Measurements from ENCODE around the gene ADPRS.

ADPRS gene, protein sequence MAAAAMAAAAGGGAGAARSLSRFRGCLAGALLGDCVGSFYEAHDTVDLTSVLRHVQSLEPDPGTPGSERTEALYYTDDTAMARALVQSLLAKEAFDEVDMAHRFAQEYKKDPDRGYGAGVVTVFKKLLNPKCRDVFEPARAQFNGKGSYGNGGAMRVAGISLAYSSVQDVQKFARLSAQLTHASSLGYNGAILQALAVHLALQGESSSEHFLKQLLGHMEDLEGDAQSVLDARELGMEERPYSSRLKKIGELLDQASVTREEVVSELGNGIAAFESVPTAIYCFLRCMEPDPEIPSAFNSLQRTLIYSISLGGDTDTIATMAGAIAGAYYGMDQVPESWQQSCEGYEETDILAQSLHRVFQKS

DNA sequence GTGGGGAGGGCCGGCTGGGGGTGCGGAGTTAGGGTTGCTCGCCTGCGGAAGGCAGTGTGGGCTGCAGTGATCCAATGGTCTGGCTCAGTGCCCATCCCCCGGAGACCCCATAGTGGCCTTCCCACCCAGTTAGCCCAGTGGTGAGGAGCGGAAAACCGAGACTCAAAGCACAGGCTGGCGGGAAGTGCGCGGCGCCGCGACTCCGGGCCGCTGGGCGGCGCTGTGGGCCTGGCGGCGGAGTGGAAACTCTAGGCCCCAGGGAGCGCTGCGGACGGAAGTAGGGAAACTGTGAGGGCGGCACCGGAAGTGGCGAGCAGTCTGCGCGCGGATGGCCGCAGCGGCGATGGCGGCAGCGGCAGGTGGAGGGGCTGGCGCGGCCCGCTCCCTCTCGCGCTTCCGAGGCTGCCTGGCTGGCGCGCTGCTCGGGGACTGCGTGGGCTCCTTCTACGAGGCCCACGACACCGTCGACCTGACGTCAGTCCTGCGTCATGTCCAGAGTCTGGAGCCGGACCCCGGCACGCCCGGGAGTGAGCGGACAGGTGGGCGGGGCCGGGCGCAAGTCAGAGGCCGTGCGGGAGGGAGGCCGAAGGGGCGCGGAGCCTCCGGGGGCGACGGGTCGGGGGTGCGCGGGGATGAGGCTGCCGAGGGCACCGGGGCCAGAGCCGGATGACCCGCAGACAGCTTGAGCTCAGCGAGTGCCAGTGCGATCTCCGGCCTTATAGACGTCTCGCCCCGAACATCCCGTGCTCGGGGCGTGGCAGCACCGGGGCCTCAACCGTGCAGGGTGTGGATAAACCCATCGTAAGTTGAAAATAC lies at the start of gene ADPRS:
Gene ADPRS (plus strand): TSS at position 316 of the 816 bp plus-strand sequence. CDS start 13 bp downstream, at position 329.
- peaks cover 2% of the 10 kb centered on the region for H3K36me3 Mint-ChIP-seq
- peak within 1 kb of the TSS; percentile 76 for H3K27ac Mint-ChIP-seq
- no peaks in the 10 kb centered on the region for H3K9me3 Mint-ChIP-seq
- H3K27me3 Mint-ChIP-seq = peaks cover 7% of the 10 kb centered on the region
- peak within 1 kb of the TSS; percentile 91 for H3K4me3 Mint-ChIP-seq
- peaks cover 30% of the 10 kb centered on the region for H3K4me1 Mint-ChIP-seq

DNA sequence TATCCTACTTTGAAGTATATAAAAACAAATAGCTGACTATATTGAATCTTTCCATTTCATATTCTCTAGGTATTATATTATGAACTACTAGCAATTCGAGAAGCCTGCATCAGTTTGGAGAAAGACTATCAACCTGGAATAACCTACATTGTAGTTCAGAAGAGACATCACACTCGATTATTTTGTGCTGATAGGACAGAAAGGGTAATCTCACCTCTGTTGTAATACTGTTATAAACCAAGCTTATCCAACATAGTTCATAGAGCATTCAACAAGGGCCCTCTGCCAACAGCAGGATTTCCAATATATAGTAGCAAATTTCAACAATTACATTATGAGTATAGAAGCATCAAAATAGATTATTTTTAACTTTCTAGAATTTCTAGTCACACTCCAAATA lies 48.5 kb upstream of the ADPRS start:
- Mint-ChIP-seq H3K27ac (no peak overlapping the region), H3K27me3 (no peaks in the 10 kb centered on the region), H3K36me3 (peaks cover 12% of the 10 kb centered on the region), H3K4me3 (no peak overlapping the region), H3K4me1 (no peaks in the 10 kb centered on the region), H3K9me3 (no peaks in the 10 kb centered on the region)

GRCh38 chr1:36051821-36052220 lies 36.9 kb upstream of the ADPRS start:
- Mint-ChIP-seq H3K4me3 (no peak overlapping the region), H3K27ac (no peak overlapping the region), H3K36me3 (peaks cover 27% of the 10 kb centered on the region), H3K4me1 (no peaks in the 10 kb centered on the region), H3K9me3 (no peaks in the 10 kb centered on the region), H3K27me3 (no peaks in the 10 kb centered on the region)

- no peaks in the 10 kb centered on the region for H3K4me1 Mint-ChIP-seq
- no peaks in the 10 kb centered on the region for H3K9me3 Mint-ChIP-seq
- H3K36me3 Mint-ChIP-seq = peaks cover 16% of the 10 kb centered on the region
- no peak overlapping the region for H3K27ac Mint-ChIP-seq
- no peaks in the 10 kb centered on the region for H3K27me3 Mint-ChIP-seq
- H3K4me3 Mint-ChIP-seq = no peak overlapping the region
These were observed 34.7 kb upstream of the ADPRS start for GRCh38 chr1:36053978-36054377.

- H3K9me3 Mint-ChIP-seq = no peaks in the 10 kb centered on the region
- peaks cover 15% of the 10 kb centered on the region for H3K36me3 Mint-ChIP-seq
- no peaks in the 10 kb centered on the region for H3K4me1 Mint-ChIP-seq
These were observed 33.0 kb upstream of the ADPRS start for GRCh38 chr1:36055706-36056105.

GRCh38 chr1:36062315-36062714 lies 26.4 kb upstream of the ADPRS start:
- Mint-ChIP-seq H3K27me3 (no peaks in the 10 kb centered on the region), H3K27ac (no peak overlapping the region), H3K4me3 (no peak overlapping the region), H3K4me1 (no peaks in the 10 kb centered on the region), H3K36me3 (peaks cover 3% of the 10 kb centered on the region), H3K9me3 (no peaks in the 10 kb centered on the region)

More at GRCh38 chr1:36055706-36056105, 33.0 kb upstream of the ADPRS start:
- Mint-ChIP-seq H3K4me3 (no peak overlapping the region), H3K27me3 (no peaks in the 10 kb centered on the region), H3K27ac (no peak overlapping the region)

DNA sequence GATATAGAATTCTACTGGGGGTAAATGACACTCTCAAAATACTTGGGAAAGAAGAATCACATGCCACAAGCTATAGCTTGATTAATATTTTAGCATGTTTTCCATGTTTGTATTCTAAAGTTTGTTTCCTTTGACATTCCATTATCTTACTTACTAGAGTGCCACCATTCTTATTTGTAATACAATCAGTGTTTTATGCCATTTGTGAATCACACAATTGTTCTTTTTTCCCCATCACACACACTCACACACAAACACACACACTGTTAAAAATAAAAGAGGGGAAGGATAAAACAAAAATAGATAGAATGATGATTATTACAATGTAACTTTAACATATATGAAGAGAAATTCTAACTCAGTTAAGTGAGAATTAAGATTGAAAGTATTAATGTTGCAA lies 20.8 kb upstream of the ADPRS start:
- H3K36me3 Mint-ChIP-seq = peaks cover 1% of the 10 kb centered on the region
- no peaks in the 10 kb centered on the region for H3K9me3 Mint-ChIP-seq
- H3K4me1 Mint-ChIP-seq = no peaks in the 10 kb centered on the region
- H3K27ac Mint-ChIP-seq = no peak overlapping the region
- H3K27me3 Mint-ChIP-seq = no peaks in the 10 kb centered on the region
- H3K4me3 Mint-ChIP-seq = no peak overlapping the region

GRCh38 chr1:36068866-36069265 lies 19.8 kb upstream of the ADPRS start:
- Mint-ChIP-seq H3K27ac (no peak overlapping the region), H3K4me1 (no peaks in the 10 kb centered on the region), H3K36me3 (peaks cover 1% of the 10 kb centered on the region), H3K9me3 (no peaks in the 10 kb centered on the region), H3K4me3 (no peak overlapping the region), H3K27me3 (no peaks in the 10 kb centered on the region)

GRCh38 chr1:36070349-36070748 lies 18.3 kb upstream of the ADPRS start:
- Mint-ChIP-seq H3K27me3 (no peaks in the 10 kb centered on the region), H3K27ac (no peak overlapping the region), H3K36me3 (no peaks in the 10 kb centered on the region), H3K9me3 (no peaks in the 10 kb centered on the region), H3K4me3 (no peak overlapping the region), H3K4me1 (no peaks in the 10 kb centered on the region)

GRCh38 chr1:36076979-36077573 lies 11.6 kb upstream of the ADPRS start:
- H3K27ac Mint-ChIP-seq = no peak overlapping the region
- peaks cover 5% of the 10 kb centered on the region for H3K27me3 Mint-ChIP-seq
- no peaks in the 10 kb centered on the region for H3K36me3 Mint-ChIP-seq
- H3K9me3 Mint-ChIP-seq = no peaks in the 10 kb centered on the region
- H3K4me3 Mint-ChIP-seq = no peak overlapping the region
- H3K4me1 Mint-ChIP-seq = no peaks in the 10 kb centered on the region

DNA sequence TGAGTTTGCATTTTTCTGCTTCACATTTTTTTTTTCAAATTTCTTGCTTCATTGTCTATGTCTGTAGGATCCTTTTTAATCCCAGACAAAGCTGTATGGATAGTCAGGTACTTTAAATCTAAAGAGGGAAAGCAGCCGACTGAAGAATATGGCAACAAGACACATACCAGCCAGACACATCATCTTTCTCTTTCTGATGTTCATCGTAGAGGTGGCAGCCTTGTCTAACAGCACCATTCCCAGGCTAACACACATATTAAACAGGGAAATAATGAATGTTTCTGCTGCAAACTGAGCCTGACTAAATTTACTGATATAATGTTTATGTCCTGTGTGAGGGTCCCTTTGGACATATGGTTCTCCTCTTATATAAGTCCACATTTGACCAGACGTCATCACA lies 8.5 kb upstream of the ADPRS start:
- no peaks in the 10 kb centered on the region for H3K4me1 Mint-ChIP-seq

DNA sequence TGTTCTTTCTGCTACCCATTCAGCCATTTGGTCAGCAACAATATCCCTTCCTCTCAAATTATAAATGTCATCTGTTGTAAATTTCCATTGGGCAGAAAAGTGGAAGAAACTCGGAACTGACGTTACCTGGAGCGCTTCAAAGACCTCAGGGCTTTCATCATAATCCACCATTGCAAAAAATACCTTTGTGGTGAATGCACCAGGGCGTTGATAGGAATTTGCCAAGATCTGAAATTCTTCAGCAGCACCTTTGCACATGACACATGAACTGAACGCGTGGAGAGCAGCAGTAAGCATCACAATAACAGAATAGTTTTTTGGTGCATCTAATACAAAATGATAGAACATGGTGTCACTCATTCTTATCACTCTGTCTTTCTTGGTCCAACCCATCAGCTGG lies 7.9 kb upstream of the ADPRS start:
- Mint-ChIP-seq H3K4me3 (no peak overlapping the region), H3K4me1 (no peaks in the 10 kb centered on the region), H3K27ac (no peak overlapping the region), H3K27me3 (peaks cover 16% of the 10 kb centered on the region), H3K9me3 (no peaks in the 10 kb centered on the region), H3K36me3 (no peaks in the 10 kb centered on the region)

More for the DNA sequence above, 8.5 kb upstream of the ADPRS start:
- Mint-ChIP-seq H3K36me3 (no peaks in the 10 kb centered on the region), H3K4me3 (no peak overlapping the region), H3K9me3 (no peaks in the 10 kb centered on the region), H3K27ac (no peak overlapping the region), H3K27me3 (peaks cover 16% of the 10 kb centered on the region)

GRCh38 chr1:36081926-36082485 lies 6.7 kb upstream of the ADPRS start:
- no peaks in the 10 kb centered on the region for H3K36me3 Mint-ChIP-seq
- peaks cover 2% of the 10 kb centered on the region for H3K4me1 Mint-ChIP-seq
- H3K27ac Mint-ChIP-seq = no peak overlapping the region
- no peak overlapping the region for H3K4me3 Mint-ChIP-seq
- H3K9me3 Mint-ChIP-seq = no peaks in the 10 kb centered on the region
- H3K27me3 Mint-ChIP-seq = peaks cover 18% of the 10 kb centered on the region

- Mint-ChIP-seq H3K27ac (no peak overlapping the region), H3K27me3 (peaks cover 18% of the 10 kb centered on the region), H3K4me3 (no peak overlapping the region), H3K9me3 (no peaks in the 10 kb centered on the region), H3K4me1 (peaks cover 4% of the 10 kb centered on the region), H3K36me3 (no peaks in the 10 kb centered on the region)
These were observed 5.5 kb upstream of the ADPRS start for GRCh38 chr1:36083219-36083618.

GRCh38 chr1:36083635-36084496 lies 4.8 kb upstream of the ADPRS start, which contains the start of gene TEKT2:
Gene TEKT2, plus strand, starts transcription at chr1:36084094. Its CDS starts 828 bp downstream, at chr1:36084922.
- Mint-ChIP-seq H3K4me3 (no peak within 1 kb of the TSS), H3K27me3 (peaks cover 18% of the 10 kb centered on the region), H3K9me3 (no peaks in the 10 kb centered on the region), H3K4me1 (peaks cover 4% of the 10 kb centered on the region), H3K36me3 (no peaks in the 10 kb centered on the region), H3K27ac (no peak within 1 kb of the TSS)
